Activated CD8-positive, alpha-beta memory T cell treated with anti-CD3 and anti-CD28 coated beads for 36 hours (primary cell): ENCODE results near the gene STYXL1. TPM values are rescaled to one million over a fixed set of nuclear protein-coding genes. Genes with fewer than 3 reads are reported as not detected.
"Not testable (repeated sequence)": the region's sequence is repeated elsewhere in the genome, so short reads cannot be mapped to it uniquely, and the experiment has no call there.

ENCODE experiments used
- CTCF ChIA-PET: fragments of 350-600 bp; sonication (Branson Sonifier 250); formaldehyde crosslinking; loops from one replicate; lab custom pipeline; 2021; ENCODE audit warnings: antibody characterized with exemption; lab: Charles Lee
- POLR2A ChIA-PET: fragments of 350-600 bp; sonication (Branson Sonifier 250); formaldehyde crosslinking; loops from one replicate; lab custom pipeline; 2021; ENCODE audit warnings: antibody characterized with exemption; lab: Charles Lee
- total RNA-seq, 2 experiments: library from RNA; stranded (reverse); gene quantifications; one replicate each; pipeline ENCODE4 v1.2.3, GENCODE V29; 2021

The STYXL1 gene
- total RNA-seq, 2 experiments from 2014 or later: 35.7 to 36.0 TPM

DNA sequence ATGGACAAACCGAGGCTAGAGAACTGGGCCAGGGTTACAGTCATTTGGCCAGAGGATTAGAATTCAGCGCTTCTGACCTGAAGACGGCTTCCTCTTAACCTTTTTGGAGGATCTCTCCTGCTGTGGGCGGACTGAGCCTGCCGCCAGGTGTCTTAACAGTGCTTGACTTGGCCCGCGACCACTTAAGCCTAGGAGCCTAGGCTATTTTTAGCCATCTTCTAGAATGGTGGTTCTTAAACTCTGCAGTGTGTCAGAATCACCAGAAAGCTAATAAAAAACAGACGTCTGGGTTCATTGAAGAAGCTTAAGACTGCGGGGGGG, 828 bp upstream of the STYXL1 start:
- CTCF ChIA-PET: interaction anchor here (1.1 to 1.3 kb wide), 2 partner anchors 118 to 269 kb away, joined by 3 read pairs; no protein-coding TSS in a partner anchor

GRCh38 chr7:76047305-76047810, 442 bp downstream of the STYXL1 start:
- ChIA-PET CTCF (interaction anchor here (1.1 to 1.3 kb wide), 3 partner anchors 120 to 316 kb away, joined by 3 read pairs; no protein-coding TSS in a partner anchor), POLR2A (interaction anchor here (0.6 to 1.6 kb wide), 5 partner anchors 131 to 975 kb away, joined by 3 to 5 read pairs (median 4); partner anchors contain the start of gene POR)

More for the DNA sequence above, 828 bp upstream of the STYXL1 start:
- POLR2A ChIA-PET: interaction anchor here (0.6 to 1.6 kb wide), 3 partner anchors 86 to 210 kb away, joined by 3 to 5 read pairs (median 5); partner anchors contain the start of gene POR

DNA sequence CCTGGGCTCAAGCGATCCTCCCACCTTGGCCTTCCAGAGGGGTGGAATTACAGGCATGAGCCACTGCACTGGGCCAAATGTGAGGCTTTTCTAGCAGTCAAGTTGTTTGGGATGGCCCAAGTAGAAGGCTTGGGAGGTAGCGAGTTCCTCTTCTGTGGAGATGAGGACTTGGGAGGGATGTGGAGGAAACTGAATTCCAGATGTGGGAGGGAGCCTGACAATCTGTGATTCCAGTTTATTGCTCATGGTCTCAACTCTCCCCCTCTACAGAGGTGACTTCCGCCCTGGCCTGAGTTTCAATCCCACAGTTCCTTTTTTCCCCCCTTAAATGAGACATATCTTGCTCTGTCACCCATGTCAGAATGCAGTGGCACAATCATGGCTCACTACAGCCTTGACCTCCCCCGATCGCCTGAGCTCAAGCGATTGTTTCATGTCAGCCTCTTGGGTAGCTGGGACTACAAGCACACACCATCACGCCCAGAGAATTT, 3.4 kb downstream of the STYXL1 start:
- CTCF ChIA-PET: interaction anchor here (0.5 kb wide), 1 partner anchor 12 kb away, joined by 7 read pairs; no protein-coding TSS in a partner anchor
- POLR2A ChIA-PET: no interaction called here

DNA sequence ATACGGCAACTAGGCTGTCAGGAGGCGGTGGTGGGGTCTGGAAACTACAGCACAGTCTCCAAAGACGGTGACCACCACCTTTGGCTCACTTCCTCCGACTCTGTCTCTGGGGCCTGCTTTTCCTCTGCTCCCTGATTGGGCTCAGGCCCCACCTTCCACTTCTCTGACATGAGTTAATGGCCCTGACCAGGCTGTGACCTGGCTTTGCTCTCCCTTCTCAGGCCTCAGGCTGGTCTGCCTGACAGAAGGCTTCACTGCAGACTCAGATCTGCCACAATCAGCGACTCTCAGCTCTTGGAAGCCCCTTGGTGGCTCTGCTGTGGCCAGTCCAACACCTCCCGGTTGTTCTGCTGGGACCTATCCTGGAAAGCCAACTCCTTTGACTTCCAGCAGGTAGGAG, 7.7 kb downstream of the STYXL1 start:
- ChIA-PET CTCF (no interaction called here), POLR2A (no interaction called here)

- POLR2A ChIA-PET: no interaction called here
- CTCF ChIA-PET: no interaction called here
These were observed 10.5 kb downstream of the STYXL1 start for GRCh38 chr7:76037310-76037709.

DNA sequence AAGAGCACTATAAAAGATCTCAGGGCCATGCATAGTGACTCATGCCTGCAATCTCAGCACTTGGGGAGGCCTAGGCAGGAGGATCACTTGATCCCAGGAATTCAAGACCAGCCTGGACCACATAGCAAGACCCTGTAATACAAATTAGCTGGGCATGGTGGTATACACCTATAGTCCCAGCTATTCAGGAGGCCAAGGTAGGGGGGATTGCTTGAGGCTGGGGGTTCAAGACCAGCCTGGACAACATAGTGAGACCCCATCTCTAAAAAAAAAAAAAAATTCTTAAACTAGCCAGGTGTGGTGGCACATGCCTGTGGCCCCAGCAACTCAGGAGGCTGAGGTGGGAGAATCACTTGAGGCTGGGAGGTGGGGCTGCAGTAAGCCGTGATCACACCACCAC, 15.8 kb downstream of the STYXL1 start:
- POLR2A ChIA-PET: no interaction called here

DNA sequence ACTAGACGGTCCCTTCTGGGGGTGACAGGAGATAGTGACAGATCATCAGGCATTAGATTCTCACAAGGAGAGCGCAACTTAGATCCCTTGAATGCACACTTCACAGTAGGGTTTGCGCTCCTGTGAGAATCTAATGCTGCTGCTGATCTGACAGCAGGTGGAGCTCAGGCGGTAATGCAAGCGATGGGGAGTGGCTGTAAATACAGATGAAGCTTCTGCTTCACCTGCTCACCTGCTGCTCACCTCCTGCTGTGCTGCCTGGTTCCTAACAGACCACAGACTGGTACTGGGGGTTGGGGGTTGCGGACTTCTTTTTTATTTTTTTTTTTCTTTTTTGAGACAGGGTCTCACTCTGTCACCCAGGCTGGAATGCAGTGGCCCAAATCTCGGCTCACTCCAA, 18.1 kb downstream of the STYXL1 start:
- POLR2A ChIA-PET, CTCF ChIA-PET: not testable (repeated sequence)

More for the DNA sequence above, 15.8 kb downstream of the STYXL1 start:
- CTCF ChIA-PET: interaction anchor here (0.6 to 1.1 kb wide), 2 partner anchors 12 to 458 kb away, joined by 3 read pairs; no protein-coding TSS in a partner anchor

GRCh38 chr7:76023002-76023401, 24.8 kb downstream of the STYXL1 start:
- CTCF ChIA-PET: interaction anchor here (0.6 to 1.2 kb wide), 2 partner anchors 122 to 156 kb away, joined by 3 to 5 read pairs; no protein-coding TSS in a partner anchor
- POLR2A ChIA-PET: no interaction called here

GRCh38 chr7:76022026-76022780, 25.6 kb downstream of the STYXL1 start:
- ChIA-PET POLR2A (no interaction called here), CTCF (interaction anchor here (0.6 kb wide), 2 partner anchors 81 to 121 kb away, joined by 4 to 5 read pairs; no protein-coding TSS in a partner anchor)

- CTCF ChIA-PET: interaction anchor here (0.6 to 2.8 kb wide), 26 partner anchors 11 to 947 kb away, joined by 3 to 26 read pairs (median 3); partner anchors contain the start of gene POR
- POLR2A ChIA-PET: interaction anchor here (0.6 to 0.8 kb wide), 3 partner anchors 25 to 267 kb away, joined by 3 to 6 read pairs (median 3); no protein-coding TSS in a partner anchor
These were observed 27.6 kb downstream of the STYXL1 start for GRCh38 chr7:76020031-76020714.

DNA sequence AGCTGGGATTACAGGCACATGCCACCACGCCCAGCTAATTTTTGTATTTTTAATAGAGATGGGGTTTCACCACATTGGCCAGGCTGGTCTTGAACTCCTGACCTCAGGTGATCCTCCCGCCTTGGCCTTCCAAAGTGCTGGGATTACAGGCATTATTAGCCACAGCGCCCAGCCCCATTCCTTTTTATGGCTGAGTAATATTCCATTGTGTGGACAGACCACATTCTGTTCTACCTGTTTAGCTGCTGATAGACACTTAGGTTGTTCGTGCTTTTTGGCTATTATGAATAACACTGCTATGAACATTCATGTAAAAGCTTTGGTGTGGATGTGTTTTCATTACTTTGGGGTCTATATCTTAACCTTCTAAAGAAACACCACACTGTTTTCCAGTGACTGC, 29.3 kb downstream of the STYXL1 start:
- CTCF ChIA-PET: interaction anchor here (0.5 to 2.8 kb wide), 2 partner anchors 152 to 354 kb away, joined by 4 to 26 read pairs; no protein-coding TSS in a partner anchor
- POLR2A ChIA-PET: not testable (repeated sequence)

DNA sequence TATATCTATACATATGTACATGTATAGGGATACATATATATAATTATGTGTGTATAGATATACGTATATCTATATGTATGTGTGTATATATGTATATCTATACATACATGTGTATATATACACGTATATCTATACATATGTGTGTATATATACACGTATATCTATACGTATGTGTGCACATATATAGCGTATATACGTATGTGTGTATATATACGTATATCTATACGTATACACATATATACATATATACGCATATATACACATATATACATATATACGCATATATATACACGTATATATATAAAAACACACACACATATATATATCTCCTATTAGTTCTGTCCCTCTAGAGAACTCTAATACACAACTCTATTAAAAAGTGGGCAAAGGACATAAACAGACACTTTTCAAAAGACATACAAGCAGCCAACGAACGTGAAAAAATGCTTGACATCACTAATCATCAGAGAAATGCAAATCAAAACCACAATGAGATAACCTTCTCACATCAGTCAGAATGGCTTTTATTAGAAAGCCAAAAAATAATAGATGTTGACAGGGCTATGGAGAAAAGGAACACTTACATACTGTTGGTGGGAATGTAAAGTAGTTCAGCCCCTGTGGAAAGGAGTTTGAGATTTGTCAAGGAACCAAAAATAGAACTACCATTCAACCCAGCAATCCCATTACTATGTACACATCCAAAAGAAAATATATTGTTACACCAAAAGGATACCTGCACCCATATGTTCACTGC, 31.4 kb downstream of the STYXL1 start:
- CTCF ChIA-PET: no interaction called here
- POLR2A ChIA-PET: no interaction called here

GRCh38 chr7:76011442-76011861, 36.3 kb downstream of the STYXL1 start:
- POLR2A ChIA-PET: no interaction called here
- CTCF ChIA-PET: interaction anchor here (4.6 kb wide), 1 partner anchor 9 kb away, joined by 12 read pairs; no protein-coding TSS in a partner anchor

DNA sequence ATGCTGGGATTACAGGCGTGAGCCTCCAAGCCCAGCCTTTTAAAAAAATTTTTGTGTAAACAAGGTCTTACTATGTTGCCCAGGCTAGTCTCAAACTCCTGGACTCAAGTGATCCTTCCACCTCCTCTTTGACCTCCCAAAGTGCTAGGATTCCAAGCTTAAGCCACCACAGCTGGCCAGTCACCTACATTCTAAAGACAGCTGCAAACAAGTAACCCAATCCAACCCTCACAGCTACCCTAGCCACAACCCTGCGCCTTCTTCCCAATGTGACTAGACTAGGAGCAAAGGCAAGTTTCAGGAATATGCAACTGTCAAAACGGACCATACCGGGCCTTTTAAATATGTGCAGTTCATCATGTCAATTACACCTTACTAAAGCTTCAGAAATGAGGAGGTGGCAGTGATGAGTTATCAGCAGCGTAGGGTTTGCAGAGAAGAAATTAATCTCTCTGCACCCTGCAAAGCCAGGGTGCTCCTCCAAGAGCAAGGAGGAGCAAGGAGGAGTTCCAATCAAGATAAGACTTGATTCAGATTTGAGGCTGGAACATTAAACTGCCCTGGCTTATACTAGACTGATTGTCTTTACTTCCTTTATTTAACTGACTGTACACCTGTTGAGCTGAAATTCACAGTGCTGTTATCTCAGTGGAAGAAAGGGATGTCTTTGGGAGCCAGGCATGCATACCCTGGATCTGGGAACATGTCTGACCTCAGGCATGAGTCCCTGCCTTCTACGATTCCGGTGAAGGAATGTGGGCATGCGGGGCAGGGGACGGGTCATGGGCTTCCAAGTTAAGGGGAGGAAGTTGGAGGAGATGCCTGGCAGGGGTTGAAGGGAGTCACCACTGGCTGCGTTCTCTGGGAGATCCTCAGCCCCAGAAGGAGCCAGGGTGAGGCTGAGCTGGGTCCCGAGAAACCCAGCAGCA, 37.9 kb downstream of the STYXL1 start:
- ChIA-PET POLR2A (no interaction called here), CTCF (interaction anchor here (4.6 kb wide), 1 partner anchor 10 kb away, joined by 12 read pairs; no protein-coding TSS in a partner anchor)

DNA sequence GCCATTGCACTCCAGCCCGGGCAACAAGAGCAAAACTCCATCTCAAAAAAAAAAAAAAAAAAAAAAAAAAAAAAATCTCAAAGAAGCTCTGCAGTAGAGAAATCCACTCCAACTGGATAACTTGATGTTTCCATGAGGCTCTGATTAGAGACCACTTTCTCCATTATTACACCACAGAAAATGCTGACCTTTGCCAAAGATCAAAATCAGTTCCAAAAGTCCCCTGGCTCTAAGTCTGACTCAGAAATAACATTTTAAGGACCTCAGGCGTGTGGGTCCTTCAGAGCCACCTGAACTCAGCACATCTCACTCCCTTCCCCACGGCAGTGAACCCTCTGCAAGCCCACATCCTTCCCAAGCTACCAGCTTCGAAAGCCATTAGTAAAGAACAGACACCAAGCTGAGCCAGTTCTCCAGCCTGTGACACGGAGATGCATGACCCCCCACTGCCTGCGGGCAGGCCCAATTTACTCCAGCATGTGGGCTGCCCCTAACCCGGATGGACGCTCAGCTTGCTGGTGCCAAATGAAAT, 39.6 kb downstream of the STYXL1 start:
- CTCF ChIA-PET: interaction anchor here (1.1 to 4.6 kb wide), 3 partner anchors 12 to 94 kb away, joined by 3 to 12 read pairs (median 3); partner anchors contain the start of gene POR
- POLR2A ChIA-PET: interaction anchor here (0.6 kb wide), 1 partner anchor 1191 kb away, joined by 10 read pairs; the partner anchor contains the start of gene FGL2

DNA sequence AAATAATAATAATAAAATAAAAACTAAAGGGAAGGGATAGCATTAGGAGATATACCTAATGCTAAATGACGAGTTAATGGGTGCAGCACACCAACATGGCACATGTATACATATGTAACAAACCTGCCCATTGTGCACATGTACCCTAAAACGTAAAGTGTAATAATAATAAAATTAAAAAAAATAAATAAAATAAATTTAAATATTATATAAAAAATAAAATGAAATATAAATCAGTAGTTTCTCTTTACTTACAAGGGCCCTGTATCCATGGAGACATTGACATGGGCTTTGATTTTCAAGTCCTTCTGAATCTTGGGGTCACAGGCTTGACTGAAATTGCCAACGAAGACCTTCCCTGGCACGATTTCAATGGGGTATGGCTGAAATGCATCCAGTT, 42.8 kb downstream of the STYXL1 start:
- ChIA-PET CTCF (interaction anchor here (0.7 kb wide), 1 partner anchor 129 kb away, joined by 5 read pairs; no protein-coding TSS in a partner anchor), POLR2A (interaction anchor here (0.6 kb wide), 1 partner anchor 66 kb away, joined by 3 read pairs; no protein-coding TSS in a partner anchor)

DNA sequence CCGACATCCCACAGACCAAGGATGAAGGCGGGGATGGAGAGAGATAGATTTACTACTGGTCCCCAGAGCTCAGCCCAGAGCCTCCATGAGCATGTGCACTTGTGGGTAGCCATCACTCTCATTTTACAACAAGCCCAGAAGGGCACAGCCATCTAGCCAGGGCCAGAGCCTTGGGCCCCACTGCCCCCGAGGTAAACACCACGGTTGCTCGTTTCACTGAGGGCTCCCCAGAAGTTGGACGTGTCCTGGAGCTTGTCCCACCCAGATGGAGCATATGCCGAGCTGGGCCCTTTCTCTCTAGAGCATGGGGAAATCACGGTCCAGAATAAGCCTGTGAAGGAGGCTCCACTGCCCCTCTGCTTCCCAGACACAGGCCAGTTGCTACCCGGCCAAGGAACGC, 44.4 kb downstream of the STYXL1 start:
- ChIA-PET CTCF (interaction anchor here (1.0 kb wide), 1 partner anchor 10 kb away, joined by 3 read pairs; no protein-coding TSS in a partner anchor), POLR2A (no interaction called here)
